ENCODE data around the gene SNX18.

The SNX18 gene

GRCh38 chr5:54553659-54554207 lies 36.2 kb downstream of the SNX18 start:
- no peak overlapping the region for H3K4me3 ChIP-seq (ENCODE audit: low read depth, low read length)
- no peak for TF ChIP-seq CTCF (IDR thresholded peaks at IDR 0.05; ENCODE audit: low read depth, low read length)
- in situ Hi-C loops (cut with HindIII; ENCODE audit: low sequenced_read_pairs): no loop called here
- DNase-seq (ENCODE audit: low read depth, low spot score): no peak

DNA sequence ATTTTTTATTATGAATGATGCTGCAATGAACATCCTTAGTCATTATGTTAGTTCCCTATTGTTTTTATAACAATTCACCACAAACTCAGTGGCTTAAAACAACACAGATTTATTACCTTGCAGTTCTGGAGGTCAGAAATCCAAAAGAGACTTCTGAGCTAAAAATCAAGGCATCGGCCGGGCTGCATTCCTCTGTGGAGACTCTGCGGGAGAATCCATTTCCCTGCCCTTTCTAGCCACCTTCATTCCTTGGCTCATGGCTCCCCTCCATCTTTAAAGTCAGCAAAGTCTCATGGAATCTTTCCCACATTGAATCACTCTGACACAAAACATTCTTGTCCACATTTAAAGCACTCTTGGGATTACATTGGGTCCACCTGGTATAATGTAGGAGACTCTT lies 38.6 kb downstream of the SNX18 start:
- in situ Hi-C loops (cut with HindIII; ENCODE audit: low sequenced_read_pairs): no loop called here
- TF ChIP-seq CTCF (IDR thresholded peaks at IDR 0.05; ENCODE audit: low read depth, low read length): no peak
- peak; percentile 16 for DNase-seq (ENCODE audit: low read depth, low spot score)

DNA sequence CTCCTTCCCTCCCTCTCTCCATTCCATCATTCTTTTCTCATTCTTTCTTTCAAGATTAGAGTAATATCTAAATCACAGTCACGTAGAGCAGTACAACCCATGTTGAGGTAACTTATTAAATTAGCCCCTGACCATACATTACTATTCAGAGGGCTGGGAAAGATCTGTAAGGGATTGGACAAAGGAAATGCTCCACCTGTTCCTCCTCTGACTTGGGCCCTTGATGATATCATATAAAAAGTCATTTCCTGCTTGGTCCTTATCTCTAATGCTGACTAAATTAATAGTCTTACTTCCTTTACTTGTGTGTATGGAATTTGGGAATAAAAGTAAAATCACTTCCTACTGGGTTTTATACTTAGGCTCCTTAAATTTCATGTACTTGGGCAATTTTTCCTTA lies 40.8 kb downstream of the SNX18 start:
- in situ Hi-C loops (cut with HindIII; ENCODE audit: low sequenced_read_pairs): no loop called here
- no peak for DNase-seq (ENCODE audit: low read depth, low spot score)
- no peak overlapping the region for H3K4me3 ChIP-seq (ENCODE audit: low read depth, low read length)
- TF ChIP-seq CTCF (IDR thresholded peaks at IDR 0.05; ENCODE audit: low read depth, low read length): no peak

More for the DNA sequence above, 38.6 kb downstream of the SNX18 start:
- no peak overlapping the region for H3K4me3 ChIP-seq (ENCODE audit: low read depth, low read length)

DNA sequence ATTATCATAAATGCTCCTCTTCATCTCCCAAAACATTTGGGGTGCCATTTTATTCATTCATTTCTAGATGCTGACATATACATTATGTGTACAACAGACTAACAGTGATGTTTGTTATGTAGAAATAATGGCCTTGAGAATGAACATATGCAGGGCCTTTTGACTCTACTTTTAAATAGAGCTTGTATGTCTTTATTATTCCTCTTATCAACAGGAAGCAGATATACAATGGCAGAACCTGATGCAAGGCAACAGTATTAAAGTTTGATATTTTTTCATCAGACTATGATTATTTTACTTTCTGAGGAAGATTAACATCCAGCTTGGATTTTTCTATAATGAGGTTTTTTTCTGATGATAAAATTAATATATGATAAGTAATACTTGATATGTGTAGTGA lies 44.1 kb downstream of the SNX18 start:
- TF ChIP-seq CTCF (IDR thresholded peaks at IDR 0.05; ENCODE audit: low read depth, low read length): no peak
- DNase-seq (ENCODE audit: low read depth, low spot score): no peak
- in situ Hi-C loops (cut with HindIII; ENCODE audit: low sequenced_read_pairs): no loop called here
- H3K4me3 ChIP-seq (ENCODE audit: low read depth, low read length): no peak overlapping the region

DNA sequence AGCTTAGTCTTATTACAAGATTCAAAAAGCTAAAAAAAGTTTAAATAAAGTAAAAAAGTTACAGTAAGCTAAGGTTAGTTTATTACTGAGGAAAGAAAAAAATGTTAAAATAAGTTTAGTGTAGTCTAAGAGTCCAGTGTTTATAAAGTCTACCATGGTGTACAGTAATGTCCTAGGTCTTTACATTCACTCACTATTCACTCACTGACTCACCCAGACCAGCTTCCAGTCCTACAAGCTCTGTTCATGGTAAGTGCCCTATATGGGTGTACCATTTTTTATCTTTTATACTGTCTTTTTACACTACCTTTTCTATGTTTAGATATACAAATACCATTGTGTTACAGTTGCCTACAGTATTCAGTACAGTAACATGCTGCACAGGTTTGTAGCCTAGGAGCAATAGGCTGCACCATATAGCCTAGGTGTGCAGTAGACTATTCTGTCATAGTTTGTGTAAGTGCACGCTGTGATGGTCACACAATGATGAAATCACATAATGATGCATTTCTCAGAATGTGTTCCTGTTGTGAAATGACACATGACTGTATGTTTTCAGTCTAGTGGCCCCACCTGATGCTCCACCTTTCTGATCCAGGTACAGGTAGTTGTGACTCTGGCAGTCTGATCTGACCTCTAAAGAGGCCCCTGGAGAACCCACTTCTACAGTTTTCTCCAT lies 45.7 kb downstream of the SNX18 start:
- no peak for TF ChIP-seq CTCF (IDR thresholded peaks at IDR 0.05; ENCODE audit: low read depth, low read length)
- in situ Hi-C loops (cut with HindIII; ENCODE audit: low sequenced_read_pairs): no loop called here
- no peak overlapping the region for H3K4me3 ChIP-seq (ENCODE audit: low read depth, low read length)
- no peak for DNase-seq (ENCODE audit: low read depth, low spot score)

GRCh38 chr5:54567996-54568395 lies 50.4 kb downstream of the SNX18 start:
- no peak for DNase-seq (ENCODE audit: low read depth, low spot score)
- no peak for TF ChIP-seq CTCF (IDR thresholded peaks at IDR 0.05; ENCODE audit: low read depth, low read length)
- no peak overlapping the region for H3K4me3 ChIP-seq (ENCODE audit: low read depth, low read length)
- in situ Hi-C loops (cut with HindIII; ENCODE audit: low sequenced_read_pairs): no loop called here
